HG03442 (cell line): ENCODE results near the gene SULT4A1.

Experiments used
- ATAC-seq: cut with Tn5 transposase; IDR thresholded peaks from one replicate; pipeline ENCODE4 v1.9.1; 2021; ENCODE audit warnings: mild to moderate bottlenecking, moderate library complexity; ENCODE audit not compliant: unreplicated experiment

Gene SULT4A1

DNA sequence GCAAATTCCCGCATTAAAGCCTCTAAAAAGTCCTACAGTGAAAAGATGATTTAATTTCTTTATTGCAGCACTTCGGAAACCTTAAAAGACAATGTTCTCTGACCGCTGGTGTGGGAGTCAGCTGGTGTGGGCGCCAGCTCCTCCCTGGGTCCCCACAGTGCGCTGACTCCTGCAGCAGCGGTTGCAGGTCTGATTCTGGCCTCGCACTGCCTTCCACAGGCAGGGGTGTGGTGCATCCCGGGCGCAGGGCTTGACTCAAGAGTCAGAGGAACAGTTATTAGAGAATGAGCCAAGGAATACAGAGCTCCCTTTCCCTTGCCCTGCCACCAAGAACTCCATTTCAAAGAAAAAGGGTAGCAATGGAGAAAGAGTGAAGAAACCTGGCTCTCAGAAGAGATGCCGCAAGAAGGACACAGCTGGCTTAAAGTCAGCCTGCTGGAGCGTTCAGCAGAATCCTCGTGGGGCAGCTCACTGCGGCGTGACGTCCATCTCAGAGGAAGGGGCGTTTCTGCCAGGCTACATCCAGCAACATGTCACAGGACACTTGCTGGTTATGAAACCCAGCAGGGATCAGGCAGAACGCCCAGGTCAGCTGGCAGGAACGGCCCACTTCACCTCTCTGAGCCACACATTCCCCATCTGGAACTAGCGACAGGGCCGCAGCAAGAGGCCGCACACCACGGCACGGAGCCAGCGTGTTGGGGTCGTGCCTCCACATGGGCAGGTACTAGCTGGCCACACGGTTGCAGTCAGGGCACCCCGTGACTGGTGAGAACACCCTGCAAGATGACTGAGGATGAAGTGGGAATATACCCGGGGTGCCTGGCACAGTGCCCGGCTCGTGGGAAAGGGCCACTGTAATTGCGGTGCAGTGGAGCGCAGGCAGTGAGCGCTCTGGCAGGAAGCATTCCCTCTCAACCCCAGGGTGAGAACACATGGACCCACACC, 32.1 kb downstream of the SULT4A1 start:
- ATAC-seq, result no peak

DNA sequence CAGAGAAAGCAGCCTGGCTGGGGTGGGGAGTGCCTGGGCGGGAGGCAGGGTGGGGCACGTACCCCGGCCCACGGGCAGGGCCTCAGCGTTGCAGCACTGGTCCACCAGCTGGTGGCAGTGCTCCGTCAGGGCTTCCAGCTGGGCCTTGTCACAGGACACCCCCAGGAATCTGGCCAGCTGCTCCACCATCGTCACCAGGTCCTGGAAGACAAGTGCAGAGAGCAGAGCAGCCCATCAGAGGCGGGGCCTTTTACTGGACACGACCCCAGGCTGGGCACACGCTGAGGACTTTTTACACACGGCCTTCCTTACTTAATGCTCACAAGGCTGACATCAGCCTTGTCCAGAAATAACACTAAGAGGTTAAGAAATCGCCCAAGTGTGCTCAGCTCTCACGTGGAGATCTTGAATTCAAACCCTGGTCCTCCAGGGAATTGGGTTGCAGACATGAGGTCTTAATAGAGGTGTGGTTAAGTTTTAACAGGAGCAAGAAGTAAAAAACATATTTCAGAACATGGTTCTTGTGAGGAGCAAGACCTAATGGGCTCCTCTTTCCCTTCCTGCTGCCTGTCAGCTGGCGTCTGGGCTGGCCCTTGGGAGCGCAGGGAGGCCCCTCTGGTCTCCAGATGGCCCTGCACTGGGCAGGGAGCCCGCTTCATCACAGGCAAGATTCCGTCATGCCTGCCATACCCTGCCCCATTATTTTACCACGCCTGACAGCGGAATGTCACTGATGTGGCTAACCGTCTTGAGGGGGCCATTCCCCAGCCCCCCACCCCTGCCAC, 33.1 kb downstream of the SULT4A1 start:
- no peak for ATAC-seq

DNA sequence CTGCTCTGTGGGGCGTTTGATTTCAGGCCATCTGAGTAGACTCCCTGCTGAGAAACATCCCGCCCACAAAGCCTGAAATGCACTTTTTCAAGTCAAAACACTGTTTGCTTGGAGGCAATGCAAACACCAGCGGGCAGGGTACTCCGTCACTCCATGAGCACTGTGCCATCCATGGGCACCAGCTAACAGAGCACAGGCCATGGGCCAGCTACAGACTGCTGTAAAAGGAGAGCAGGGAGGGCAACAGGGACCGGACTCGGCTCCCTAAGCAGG, 33.7 kb downstream of the SULT4A1 start:
- ATAC-seq, result no peak

DNA sequence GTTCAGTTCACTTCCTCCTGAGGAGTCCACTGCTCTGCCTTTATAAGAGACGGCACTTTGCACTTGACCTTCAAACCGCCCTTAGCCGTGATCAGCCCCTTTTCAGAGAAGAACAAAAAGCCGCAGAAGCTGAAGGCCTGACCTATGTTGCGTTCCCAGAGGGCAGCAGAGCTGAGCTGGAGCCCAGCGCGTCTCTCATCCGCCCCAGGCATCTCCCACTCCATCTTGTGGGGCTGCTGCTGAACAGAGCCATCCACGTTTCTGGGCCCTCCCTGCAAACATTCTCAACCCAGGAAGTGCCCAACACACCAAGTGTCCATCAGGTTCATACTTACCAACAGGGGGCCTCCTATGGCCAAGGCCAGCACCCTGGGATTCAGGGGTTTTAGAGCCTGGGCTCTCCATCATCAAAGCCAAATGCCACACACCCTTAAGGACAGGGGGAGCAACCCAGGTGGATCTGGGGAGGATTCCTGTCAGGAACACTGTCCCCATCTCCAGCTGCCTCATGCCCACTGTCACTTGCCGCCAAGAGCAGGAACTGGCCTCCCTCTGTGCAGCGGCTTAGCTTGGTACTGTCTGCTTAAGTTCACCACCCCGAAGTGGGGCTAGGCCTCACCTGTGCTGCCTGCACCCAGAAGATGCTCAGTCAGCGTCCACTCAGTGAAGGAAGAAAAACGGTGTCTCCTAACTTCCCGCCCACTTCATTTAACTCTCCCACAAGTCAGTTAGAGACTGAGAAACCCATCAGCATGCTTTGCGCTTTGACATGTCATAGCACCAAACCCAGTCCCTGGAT, 34.2 kb downstream of the SULT4A1 start:
- no peak for ATAC-seq

DNA sequence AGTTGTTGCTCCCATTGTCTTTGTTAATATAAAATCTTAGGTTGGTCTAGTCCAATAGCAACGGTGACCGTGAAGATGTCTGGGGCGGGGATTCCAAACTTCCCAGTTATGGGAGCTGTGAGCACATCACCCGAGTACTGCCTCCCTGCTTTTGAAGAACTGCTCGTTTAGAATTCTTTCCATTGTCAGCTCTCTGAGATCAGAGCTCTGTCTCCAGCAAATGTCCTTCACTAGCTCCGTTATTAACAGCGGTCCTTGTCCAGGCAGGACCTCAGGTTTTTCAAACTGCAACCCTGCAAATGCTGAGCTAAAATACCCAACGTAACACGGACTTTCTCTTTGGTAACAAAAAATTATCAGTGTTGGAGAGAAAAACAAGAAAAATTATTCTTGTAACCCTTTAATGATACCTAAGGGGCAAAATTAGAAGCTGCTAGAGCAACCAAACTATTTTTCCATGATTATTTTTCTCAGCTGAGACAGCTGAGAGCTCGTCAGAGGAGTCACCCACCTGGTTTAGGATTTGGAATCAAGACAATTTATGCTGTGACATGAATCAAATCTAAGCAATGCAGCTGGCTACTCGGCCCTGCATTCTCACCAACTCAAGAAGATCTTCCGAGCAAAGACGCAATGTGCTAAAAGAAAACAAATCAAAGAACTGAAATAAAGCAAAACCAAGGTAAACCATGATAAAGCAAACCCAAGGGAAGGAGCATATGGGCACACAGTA, 35.1 kb downstream of the SULT4A1 start:
- ATAC-seq, result no peak

DNA sequence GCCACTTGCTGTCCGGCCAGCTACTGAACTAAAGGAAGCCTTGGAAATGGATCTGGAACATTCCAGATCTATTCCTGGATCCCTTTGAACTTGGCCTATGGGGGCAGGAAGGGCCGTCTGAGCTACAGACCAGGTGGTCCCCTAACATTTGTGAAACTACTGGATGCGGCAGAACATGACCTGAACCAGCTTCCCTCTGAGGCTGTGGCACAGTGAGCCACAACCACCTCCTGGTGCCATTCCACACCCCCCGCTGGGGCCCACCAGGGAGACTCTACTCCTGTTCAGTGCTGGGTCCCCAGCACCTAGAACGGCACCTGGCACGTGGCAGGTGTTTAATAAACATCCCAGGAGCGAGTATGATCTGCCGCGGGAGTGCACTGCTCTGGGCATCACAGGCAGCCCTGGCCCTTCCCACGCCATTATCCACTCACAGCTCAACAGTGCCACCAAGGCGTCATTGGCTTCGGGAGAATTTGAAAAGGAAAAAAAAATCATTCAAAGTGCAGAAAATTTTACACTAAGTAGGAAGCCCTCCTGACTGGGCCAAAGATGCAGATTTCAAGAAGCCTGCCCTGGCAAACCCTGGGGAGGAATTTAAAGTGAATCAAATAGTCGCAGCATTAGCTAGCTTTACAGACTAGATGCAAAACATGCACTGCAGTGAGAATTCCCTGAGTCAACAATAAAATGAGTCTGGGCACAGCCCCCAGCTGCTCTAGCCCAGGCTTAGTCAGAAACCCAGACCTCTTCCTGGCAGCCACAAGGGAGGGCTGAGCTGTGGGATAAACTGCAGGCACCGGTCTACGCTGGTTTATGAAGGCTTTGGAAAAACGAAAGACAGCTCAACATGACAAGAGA, 35.9 kb downstream of the SULT4A1 start:
- no peak for ATAC-seq

DNA sequence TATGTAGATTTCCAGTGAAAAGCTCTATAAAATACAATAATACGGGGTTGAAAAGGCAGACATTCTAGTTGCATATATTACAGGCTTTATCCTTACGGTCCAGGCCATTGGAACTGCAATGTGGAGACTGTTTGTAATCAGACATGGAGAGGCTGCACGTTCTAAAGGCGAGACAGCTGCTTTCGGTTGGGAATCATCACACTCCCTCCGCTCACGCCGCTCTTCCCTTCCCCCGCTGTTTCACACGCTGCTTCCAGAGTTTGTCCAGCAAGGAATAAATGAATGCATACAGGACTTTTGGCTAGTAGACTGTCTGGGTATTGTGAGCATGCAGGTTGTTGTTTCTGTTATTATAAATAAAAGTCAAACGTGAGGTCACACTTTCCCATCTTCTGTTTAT, 36.7 kb downstream of the SULT4A1 start:
- no peak for ATAC-seq

DNA sequence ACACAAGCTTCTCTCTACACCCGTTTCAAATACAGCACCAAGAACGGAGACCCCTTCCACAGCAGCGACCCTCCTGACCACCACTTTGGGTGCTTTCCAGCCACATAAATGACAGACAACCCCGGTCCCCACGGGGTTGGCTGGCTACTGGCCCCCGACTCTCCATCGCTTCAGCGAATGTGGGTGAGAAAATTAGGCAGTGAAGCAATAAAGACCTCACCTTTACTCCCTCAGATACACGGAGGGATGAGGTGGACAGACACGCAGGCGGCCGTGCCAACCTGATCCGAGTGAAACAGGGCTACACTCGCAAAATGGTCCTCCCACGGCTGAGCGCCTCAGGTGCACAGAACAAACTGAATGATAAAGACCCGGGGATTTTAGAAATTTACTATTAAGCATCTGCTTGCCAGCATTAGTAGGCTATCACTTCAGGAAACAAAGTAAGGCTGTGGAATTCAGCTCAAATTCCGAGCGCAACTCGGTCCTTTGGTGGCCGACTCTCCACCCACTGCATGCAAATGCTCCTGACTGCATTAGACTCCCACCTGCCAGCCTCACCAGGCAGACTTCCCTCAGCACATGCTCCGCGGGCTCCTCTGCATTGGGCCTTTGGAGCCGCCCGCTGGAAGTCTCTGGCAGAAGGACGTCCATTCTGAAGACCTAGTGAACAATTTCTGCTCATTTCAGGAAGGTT, 37.4 kb downstream of the SULT4A1 start:
- no peak for ATAC-seq

DNA sequence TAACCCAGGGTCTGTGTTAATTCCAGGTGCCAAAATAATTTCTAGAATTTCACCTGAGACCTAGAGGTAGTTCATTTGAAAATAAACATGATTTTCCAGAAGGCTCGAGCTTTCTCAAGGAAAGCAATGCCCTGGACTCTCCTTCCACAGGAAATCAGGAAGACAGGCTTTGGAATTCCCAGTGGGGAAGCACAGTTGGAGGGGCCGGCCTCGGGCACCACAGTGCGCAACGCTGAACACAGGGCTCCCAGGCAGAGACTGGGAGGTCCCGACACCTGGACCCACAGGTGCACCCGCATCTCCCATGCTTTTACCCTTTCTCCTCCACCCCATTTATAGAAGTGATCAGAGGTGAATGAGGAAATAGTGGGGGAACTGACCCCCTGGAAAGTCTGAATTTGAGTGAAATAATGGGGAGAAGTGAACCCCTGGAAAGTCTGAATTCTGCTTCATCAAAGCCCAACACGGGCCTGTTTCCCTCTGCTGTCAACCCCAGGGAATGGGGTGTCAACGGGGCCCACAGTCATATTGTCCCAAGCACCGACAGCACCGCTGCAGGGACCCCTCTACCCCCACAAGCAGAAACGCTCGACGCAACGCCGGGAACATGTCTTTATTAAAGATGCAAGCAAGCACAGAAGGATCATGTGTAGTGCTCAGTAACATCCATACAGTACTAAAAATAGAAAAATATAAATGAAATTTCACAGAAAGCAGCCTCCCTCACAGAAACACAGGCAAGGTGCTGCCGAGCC, 38.2 kb downstream of the SULT4A1 start:
- ATAC-seq, result no peak

DNA sequence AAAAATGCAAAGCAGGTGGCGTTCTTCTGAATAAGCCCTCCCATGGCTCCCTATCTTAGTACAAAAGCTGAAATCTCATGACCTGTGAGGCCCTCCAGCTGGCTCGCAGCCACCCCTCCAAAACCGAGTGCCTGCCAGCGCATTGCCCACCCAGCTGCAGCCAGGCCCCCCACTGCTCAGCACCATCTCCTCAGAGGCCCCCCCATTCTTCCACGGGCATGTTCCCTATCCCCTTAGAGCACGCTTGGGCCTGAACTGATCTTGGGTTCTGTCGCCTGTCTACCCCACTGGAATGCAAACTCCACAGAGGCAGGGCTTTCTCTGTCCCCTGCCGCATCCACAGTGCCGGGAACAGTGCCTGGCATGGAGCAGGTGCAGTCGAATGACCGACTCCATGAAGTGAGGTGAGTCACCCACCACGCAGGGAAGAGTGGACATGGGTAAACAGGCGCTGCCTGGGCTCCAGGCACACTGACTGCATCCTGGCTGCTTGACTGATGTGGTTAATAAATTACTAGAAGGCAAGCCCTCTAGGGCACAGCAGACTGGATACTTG, 38.9 kb downstream of the SULT4A1 start:
- no peak for ATAC-seq

DNA sequence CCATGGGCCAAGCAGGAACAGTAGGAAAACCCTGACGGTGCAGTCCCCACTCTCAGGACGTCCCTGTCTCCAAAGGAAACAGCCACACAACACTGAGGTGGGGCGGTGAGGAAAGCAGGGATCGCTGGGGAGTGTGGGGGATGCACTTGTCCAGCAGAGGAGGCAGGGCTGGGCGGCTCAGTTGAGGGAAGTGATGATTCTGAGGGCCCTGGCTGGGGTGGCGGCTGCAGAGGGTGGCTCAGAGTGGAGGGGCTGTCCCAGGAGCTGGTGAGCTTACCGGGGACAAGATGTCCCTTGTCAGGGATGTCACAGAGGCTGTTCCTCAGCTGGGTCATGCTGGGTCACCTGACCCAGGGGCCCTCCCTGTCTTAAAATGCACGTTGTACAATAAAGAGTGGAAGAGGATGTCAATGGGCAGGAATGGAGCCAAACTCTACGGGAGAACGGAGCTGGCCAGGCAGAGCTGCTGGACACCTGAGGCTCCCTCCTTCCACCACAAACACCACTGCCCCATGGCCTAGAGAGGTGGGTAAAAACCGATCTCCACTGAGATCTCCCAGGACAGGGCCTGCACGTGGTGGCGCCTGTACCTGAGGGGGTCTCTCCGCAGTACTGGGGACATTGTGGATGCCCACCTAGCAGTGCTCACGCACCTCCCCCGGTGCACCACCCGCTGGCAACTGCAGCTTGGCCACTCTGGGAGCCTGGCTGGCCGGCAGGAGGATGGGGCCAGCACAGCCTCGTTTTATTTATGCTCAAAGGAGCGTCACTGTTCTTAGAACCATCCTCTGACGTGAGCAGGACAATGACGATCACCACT, 40.5 kb downstream of the SULT4A1 start:
- ATAC-seq, result no peak

DNA sequence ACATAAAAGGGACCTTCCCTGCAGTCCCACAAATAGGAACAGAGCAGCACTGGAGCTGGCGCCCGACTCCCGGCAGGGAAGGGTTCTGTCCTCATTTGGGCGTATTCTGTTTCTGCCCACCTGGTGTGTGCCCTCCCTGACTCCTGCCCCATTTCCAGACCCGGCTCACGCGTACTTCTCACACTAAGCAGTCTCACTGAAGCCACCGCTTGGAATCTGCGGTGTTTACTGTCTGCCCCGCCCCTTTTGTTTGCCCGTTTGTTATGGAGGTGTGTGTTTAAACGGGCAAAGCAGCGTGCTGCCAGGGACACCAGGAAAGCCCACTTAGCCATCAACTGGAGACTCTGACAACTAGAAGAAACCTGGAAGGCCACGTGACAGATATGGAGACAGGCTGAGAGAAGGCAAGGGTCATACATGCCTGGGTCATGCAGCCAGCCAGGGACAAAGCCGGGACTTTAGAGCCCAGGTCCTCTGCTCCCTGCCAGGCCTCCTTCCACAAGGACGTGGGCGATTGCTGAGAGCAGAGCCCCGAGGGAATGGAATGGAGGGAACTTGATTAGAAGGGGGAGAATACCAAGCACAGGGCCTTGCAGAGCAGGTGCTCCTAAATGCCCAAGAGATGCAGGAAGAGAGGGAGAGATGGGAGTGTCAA, 41.5 kb downstream of the SULT4A1 start:
- ATAC-seq, result no peak

DNA sequence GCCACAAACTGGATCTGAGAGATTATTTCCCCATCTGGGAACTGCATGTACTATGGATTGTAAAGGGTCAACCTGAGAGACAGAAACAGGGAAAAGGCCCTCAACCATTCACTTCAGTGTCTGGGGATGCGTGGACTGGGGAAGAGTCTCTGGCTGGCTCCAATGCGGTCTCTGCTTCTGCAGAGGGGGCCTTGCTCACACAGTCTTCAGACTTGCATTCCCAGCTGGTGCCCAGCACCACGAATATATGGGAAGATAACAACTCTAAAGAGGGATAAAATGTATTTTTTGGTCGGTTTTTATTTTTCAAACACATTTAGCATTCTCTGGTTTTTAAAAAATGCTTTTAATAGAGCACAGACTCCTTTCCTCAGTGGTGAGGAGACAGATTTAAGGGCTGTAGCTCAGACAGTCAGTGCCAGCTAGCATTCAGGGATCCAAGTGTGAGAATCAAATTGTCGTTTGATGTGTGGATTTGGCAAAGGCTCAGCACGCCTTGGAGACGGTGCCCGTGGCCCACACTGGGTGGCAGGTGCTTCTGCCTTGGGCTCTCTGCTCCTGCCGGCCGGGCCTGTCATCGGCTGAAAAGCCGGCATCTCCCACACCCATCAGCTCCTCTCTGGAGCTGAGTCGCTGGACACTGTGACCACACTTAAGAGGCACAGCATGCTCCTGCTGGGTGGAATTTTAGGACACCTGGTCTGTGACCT, 42.2 kb downstream of the SULT4A1 start:
- ATAC-seq, result no peak

DNA sequence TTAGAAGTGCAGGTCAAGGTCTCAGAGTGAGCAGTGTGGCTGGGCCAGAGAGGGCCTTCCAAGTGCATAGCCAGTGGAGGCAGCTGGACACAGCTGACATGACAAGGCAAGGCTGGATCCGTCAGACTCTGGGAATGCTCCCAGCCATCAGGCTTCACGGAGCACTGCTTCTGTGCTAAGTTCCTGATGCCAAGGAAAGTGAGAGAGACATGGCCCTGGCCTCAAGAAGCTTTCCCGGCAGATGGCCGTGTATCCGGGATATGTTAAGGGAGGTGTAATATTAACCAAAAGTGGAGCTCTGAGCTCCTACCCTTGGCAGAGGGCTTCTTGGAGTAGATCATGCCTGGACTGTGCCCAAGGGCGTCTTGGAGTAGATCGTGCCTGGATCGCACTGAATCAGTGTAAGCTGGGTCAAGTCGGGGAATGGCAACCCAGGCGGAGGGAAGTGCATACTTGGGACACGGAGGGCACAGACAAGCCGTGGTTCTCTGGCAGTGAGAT, 42.8 kb downstream of the SULT4A1 start:
- no peak for ATAC-seq

DNA sequence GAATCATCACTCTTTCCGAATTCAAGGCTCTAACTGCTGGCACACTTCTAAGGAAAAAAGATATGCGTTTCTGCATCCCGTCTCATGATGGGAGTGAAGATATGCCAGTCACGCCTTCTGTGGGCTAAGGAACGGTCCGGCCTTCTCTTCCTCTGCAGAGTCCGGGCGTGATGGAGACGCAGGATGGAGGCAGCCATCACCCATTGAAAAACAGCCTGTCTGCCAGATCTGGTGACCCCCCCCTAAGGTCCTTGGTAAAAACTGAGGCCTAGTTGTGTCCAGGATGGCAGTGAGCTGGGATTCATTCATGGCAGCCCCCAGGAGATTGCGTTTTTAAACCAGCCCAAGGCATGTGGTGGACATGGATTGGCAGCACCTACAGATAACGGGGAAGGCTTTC, 43.3 kb downstream of the SULT4A1 start:
- no peak for ATAC-seq

DNA sequence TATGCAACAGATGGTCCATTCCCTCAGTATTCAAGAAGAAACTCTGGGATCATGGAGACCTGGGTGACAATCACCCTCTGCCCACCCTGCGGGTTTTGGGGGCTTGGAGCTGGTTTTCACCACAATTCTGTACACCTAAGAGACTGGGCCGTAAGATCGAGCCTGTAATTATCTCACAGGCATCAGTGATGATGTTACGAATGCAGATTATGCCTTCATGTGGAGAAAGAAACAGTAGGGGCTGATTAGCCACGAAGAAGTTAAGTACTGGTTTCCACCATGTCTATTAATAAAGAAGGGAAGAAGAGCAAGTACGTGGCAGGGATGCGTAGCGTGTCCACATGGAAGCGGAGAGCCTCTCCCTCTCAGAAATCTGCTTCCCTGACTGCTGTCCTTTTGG, 44.9 kb downstream of the SULT4A1 start:
- ATAC-seq, result no peak
